ENCODE measurements around the gene NEK10. TPM values are rescaled to one million over a fixed set of nuclear protein-coding genes. Genes with fewer than 3 reads are reported as not detected.

Gene NEK10
- total RNA-seq, 1 experiment from 2014 or later, result 1.2 TPM

DNA sequence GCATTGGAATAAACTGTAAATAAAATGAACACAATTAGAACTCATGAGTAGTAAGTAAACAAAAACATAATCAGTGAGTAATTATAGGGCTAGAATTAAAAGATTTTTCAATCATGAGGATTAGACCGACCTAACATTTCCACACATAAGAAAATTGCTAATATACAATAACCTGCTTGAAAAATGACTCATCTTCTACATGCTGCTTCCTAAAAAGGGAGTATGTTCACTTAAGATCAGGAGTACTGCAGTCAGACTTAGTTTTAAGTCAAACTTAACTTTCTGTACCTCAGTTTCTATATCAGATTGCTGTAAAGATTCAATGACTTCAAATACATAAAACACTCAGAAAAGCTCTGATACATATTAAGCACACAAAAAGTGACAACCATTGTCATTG, 22.6 kb upstream of the NEK10 start:
- ChIA-PET RAD21 (ENCODE audit: low non-redundant PET in 1 of 2, low total read pairs in 2 of 2, uncharacterized antibody in 2 of 2, unreplicated experiment in 2 of 2) (no interaction called here), POLR2A (no interaction called here), CTCF (no interaction called here)
- Histone ChIP-seq H3K4me2 (ENCODE audit: low read length) (no peak overlapping the region), H3K9me2 (ENCODE audit: insufficient read depth) (no peaks in the 10 kb centered on the region), H3K27ac (ENCODE audit: low read depth, low read length) (no peak overlapping the region), H3K27me3 (ENCODE audit: insufficient read depth, low read length) (no peaks in the 10 kb centered on the region), H3K4me3 (replicated peaks in 1 of 2; ENCODE audit: low read depth in 1 of 2, low read length in 2 of 2) (no peak overlapping the region), H4K20me1 (ENCODE audit: insufficient read depth) (no peaks in the 10 kb centered on the region), H3K36me3 (ENCODE audit: control insufficient read depth in 1 of 2, insufficient read depth in 2 of 2, low read length in 2 of 2) (peaks cover 12 to 15% of the 10 kb centered on the region in 2 experiments; a peak in 2 of 4 replicates), H3K9me3 (ENCODE audit: control insufficient read depth in 1 of 2, insufficient read depth in 1 of 2, low read depth in 1 of 2, low read length in 2 of 2) (no peaks in the 10 kb centered on the region), H3K79me2 (ENCODE audit: insufficient read depth, low read length) (no peaks in the 10 kb centered on the region), H3K4me1 (ENCODE audit: control insufficient read depth in 1 of 2, insufficient read depth in 2 of 2, low read length in 2 of 2) (no peaks in the 10 kb centered on the region), H3K9ac (ENCODE audit: low read length) (no peak overlapping the region), H2AFZ (ENCODE audit: low read depth, low read length, poor library complexity, severe bottlenecking) (no peak overlapping the region)
- DNase-seq (ENCODE audit: low read depth, low spot score) (no peak), ATAC-seq (no peak)
- no TSS peak for BruUV-seq (replicated peaks)
- TF ChIP-seq CEBPB (IDR thresholded peaks at IDR 0.05; ENCODE audit: low read depth) (no peak), POLR2A (IDR thresholded peaks at IDR 0.05; ENCODE audit: borderline replicate concordance, extremely low read depth, insufficient read depth, insufficient read length) (no peak), YY1 (IDR thresholded peaks at IDR 0.05; ENCODE audit: extremely low read depth, insufficient replicate concordance, low read depth, low read length) (no peak), ZNF274 (IDR thresholded peaks at IDR 0.05; ENCODE audit: low read depth, low read length) (no peak), ZFX (IDR thresholded peaks at IDR 0.05) (no peak), CBX3 (IDR thresholded peaks at IDR 0.05; ENCODE audit: low read depth) (no peak), POLR2AphosphoS5 (IDR thresholded peaks at IDR 0.05; ENCODE audit: low read depth, low read length) (no peak), SIN3A (IDR thresholded peaks at IDR 0.05; ENCODE audit: low read depth) (no peak), EZH2phosphoT487 (IDR thresholded peaks at IDR 0.05; ENCODE audit: borderline replicate concordance) (no peak), SP1 (IDR thresholded peaks at IDR 0.05; ENCODE audit: low read depth) (no peak), TCF7L2 (IDR thresholded peaks at IDR 0.05; ENCODE audit: borderline replicate concordance, extremely low read depth, insufficient read depth, insufficient read length) (no peak), SRF (IDR thresholded peaks at IDR 0.05; ENCODE audit: low read depth) (no peak), ELF1 (IDR thresholded peaks at IDR 0.05; ENCODE audit: borderline replicate concordance, low read depth) (no peak)
- TF ChIP-seq, protein P1, sequence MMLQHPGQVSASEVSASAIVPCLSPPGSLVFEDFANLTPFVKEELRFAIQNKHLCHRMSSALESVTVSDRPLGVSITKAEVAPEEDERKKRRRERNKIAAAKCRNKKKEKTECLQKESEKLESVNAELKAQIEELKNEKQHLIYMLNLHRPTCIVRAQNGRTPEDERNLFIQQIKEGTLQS (IDR thresholded peaks at IDR 0.05), result no peak
- TF ChIP-seq, protein P2, sequence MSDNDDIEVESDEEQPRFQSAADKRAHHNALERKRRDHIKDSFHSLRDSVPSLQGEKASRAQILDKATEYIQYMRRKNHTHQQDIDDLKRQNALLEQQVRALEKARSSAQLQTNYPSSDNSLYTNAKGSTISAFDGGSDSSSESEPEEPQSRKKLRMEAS (IDR thresholded peaks at IDR 0.05), result no peak
- TF ChIP-seq, protein P3, sequence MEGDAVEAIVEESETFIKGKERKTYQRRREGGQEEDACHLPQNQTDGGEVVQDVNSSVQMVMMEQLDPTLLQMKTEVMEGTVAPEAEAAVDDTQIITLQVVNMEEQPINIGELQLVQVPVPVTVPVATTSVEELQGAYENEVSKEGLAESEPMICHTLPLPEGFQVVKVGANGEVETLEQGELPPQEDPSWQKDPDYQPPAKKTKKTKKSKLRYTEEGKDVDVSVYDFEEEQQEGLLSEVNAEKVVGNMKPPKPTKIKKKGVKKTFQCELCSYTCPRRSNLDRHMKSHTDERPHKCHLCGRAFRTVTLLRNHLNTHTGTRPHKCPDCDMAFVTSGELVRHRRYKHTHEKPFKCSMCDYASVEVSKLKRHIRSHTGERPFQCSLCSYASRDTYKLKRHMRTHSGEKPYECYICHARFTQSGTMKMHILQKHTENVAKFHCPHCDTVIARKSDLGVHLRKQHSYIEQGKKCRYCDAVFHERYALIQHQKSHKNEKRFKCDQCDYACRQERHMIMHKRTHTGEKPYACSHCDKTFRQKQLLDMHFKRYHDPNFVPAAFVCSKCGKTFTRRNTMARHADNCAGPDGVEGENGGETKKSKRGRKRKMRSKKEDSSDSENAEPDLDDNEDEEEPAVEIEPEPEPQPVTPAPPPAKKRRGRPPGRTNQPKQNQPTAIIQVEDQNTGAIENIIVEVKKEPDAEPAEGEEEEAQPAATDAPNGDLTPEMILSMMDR (IDR thresholded peaks at IDR 0.05 in 2 of 3, conservative IDR thresholded peaks at IDR 0.05 in 1 of 3; ENCODE audit: borderline replicate concordance in 1 of 3, insufficient read depth in 1 of 3, low read depth in 2 of 3, low read length in 2 of 3), result no peak
- TF ChIP-seq, protein P4, sequence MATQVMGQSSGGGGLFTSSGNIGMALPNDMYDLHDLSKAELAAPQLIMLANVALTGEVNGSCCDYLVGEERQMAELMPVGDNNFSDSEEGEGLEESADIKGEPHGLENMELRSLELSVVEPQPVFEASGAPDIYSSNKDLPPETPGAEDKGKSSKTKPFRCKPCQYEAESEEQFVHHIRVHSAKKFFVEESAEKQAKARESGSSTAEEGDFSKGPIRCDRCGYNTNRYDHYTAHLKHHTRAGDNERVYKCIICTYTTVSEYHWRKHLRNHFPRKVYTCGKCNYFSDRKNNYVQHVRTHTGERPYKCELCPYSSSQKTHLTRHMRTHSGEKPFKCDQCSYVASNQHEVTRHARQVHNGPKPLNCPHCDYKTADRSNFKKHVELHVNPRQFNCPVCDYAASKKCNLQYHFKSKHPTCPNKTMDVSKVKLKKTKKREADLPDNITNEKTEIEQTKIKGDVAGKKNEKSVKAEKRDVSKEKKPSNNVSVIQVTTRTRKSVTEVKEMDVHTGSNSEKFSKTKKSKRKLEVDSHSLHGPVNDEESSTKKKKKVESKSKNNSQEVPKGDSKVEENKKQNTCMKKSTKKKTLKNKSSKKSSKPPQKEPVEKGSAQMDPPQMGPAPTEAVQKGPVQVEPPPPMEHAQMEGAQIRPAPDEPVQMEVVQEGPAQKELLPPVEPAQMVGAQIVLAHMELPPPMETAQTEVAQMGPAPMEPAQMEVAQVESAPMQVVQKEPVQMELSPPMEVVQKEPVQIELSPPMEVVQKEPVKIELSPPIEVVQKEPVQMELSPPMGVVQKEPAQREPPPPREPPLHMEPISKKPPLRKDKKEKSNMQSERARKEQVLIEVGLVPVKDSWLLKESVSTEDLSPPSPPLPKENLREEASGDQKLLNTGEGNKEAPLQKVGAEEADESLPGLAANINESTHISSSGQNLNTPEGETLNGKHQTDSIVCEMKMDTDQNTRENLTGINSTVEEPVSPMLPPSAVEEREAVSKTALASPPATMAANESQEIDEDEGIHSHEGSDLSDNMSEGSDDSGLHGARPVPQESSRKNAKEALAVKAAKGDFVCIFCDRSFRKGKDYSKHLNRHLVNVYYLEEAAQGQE (IDR thresholded peaks at IDR 0.05; ENCODE audit: low read depth), result no peak
- intact Hi-C loops (cut with micrococcal nuclease), result no loop called here
